GM12874 (cell line): ENCODE measurements around the gene ACACA.

Experiments
- CTCF ChIP-seq: IDR thresholded peaks from 2 replicates; pipeline ENCODE4 v1.5.1; 2011; ENCODE audit warnings: low read depth, mild to moderate bottlenecking, control low read depth, low read length, moderate library complexity; ENCODE audit not compliant: insufficient read depth

ACACA gene

DNA sequence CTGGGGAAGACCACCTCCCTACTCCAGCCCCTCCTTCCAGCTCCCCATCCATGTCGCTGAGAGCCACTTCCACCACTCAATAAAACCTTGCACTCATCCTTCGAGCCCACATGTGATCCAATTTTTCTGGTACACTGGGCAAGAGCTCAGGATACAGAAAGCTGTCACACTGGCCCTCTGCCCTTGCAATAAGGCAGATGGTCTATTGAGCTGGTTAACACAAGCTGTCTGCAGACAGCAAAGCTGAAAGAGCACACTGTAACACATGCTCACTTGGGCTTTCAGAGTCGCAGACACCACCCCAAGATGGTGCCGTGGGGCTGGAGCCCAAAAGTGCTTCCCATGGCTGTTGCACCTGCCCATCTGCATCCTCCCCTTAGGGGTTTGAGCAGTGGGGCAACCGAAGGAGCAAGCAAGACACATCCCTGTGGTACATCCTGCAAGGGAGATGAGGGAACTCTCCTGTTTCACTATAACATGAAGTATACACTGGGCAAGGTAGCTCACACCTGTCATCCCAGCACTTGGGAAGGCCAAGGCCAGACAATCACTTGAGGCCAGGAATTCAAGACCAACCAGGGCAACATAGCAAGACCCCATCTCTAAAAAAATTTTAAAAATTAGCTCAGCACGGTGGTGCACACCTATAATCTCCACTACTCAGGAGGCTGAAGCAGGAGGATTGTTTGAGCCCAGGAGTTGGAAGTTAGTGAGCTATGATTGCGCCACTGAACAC is 83.6 kb downstream of the ACACA start:
- no peak for TF ChIP-seq CTCF

GRCh38 chr17:37322106-37322505 is 84.5 kb downstream of the ACACA start:
- TF ChIP-seq CTCF: no peak

DNA sequence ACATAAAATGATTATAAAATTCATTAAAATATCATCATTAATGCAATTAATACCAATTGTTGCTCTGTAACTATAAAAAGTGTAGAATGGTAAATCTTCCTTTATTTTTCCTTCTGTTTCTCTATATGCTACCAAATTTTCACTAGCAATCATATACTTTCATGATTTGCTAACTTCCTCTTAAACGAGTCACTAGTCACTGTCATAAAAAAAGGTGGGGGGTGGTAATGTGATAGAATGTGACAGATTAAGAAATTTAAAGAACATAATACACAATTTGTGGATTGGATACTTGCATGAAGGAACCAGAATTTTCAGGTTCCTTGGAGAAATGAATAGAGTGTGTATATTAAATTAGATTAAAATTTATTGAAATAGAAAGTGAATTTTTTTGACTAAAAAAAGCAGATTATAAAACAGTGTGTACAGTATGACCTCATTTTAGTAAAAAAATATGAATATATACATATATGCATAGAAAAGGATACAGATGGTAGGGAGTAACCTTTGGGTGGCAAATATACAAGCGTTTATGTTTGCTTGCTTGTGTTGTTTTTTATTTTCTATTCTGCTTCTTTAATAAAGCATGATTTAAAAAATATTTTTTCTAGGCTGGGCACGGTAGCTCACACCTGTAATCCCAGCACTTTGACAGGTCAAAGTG is 87.6 kb downstream of the ACACA start:
- TF ChIP-seq CTCF: no peak

DNA sequence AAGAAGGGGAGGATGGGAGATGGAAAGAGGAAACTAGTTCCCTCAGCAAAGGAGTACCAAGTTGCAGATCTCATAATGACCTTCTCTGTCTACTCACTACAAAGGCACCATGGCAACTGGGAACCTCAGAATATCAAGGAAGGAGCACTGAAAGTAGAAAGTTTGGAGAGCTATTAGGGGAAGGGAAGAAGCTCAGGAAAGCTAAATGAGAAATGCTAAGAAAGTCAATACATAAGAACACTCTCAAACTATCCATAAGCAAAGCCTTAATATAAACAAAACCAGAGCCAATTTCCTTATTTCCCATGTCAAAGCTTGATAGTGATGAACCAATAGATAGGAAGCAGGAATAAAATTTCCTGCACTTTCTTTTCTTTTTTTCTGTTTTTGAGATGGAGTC is 88.8 kb downstream of the ACACA start:
- TF ChIP-seq CTCF: no peak

DNA sequence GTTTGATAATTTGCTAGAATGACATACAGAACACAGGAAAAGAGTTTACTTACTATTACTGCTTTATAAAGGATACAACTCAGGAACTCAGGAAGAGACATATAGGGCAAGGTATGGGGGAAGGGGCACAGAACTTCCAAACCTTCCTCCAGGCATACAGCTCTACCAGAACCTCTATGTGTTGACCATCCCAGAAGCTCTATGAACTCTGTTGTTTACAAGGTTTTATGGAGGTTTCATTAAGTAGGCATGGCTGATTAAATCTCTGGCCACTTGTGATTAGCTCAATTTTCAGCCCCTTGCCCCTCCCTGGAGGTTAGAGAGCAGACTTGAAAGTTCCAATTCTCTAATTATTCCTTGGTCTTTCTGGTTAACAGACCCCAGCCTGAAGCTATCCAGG is 91.0 kb downstream of the ACACA start:
- no peak for TF ChIP-seq CTCF

DNA sequence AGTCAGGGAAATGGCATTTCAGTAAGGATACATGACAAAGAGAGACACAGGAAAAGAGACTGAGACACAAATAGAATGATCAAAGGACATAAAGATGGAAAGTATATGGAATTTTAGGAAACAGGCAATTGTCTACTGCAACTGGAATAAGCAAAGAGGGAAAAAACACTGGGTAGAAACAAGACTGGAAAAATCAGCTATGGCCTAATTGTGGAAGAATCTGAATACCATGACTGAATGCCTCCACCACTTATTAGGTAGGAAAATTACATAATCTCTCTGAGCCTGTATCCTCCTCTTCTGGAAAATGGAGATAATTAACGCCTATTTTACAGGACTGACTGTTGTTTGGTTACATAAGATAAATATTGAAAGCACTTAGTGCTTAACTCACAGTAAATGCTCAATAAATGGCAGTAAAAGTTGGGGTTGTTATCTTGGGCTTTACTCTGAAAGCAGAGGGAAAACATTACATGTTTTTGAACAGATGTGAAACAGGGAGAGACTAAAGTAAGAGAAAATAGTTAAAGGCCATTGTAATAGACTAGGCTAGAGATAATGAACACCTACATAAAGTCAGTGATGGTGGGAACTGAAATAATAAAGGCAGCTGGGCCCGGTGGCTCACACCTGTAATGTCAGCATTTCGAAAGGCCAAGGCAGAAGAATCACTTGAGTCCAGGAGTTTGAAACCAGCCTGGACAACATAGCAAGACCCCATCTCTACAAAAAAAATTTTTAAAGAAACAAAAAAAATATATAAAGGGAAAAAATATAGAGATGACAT is 94.3 kb downstream of the ACACA start:
- TF ChIP-seq CTCF: no peak

DNA sequence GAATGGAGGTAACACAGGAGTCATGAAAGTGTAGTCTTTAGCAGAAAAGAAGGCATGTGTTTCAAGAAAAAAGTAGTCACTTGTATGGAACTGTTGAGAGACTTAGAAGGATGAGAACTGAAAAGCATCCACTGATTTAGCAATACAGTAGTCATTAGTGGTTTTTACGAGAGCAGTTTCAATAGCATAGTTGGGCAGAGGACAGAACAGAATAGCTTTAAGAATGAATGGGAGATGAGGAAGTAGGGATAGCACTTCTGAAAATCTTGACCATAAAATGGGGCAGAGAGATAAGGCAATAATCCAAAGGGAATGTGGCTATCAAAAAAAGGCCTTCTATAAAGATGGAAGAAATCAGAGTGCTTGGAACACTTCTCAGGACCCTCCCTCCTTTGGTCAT is 95.7 kb downstream of the ACACA start:
- no peak for TF ChIP-seq CTCF
